IMR-90 (cell line): ENCODE measurements around the gene PPP1R27. TPM values are rescaled to one million over a fixed set of nuclear protein-coding genes. Genes with fewer than 3 reads are reported as not detected.

Experiments
- ATAC-seq: fragments of 200-7000 bp; cut with Tn5 transposase; 2 replicates; pipeline ENCODE4 v1.9.1; 2020; ENCODE audit warnings: low read depth, mild to moderate bottlenecking, moderate library complexity
- BruUV-seq: library from RNA; stranded (reverse); fragments of 400-500 nt; replicated peaks from 2 replicates; lab custom pipeline; 2021; lab: Mats Ljungman, UMichigan
- CTCF ChIA-PET: fragments of 300-600 bp; formaldehyde crosslinking; extraction: SDS; loops from one replicate; lab custom pipeline; 2021; ENCODE audit warnings: antibody characterized with exemption; lab: Yijun Ruan, JAX
- POLR2A ChIA-PET: fragments of 300-600 bp; sonication (Branson Sonifier 250); formaldehyde crosslinking; loops from one replicate; lab custom pipeline; 2022; ENCODE audit warnings: antibody characterized with exemption; ENCODE audit not compliant: unreplicated experiment; lab: Charles Lee
- DNase-seq: peaks from one replicate; pipeline ENCODE4 v3.0.0; 2013
- H2AFZ ChIP-seq: replicated peaks from 2 replicates; pipeline ENCODE3; 2013; ENCODE audit warnings: low read length, mild to moderate bottlenecking; ENCODE audit not compliant: poor library complexity
- H2AK5ac ChIP-seq: 2 replicates; pipeline ENCODE4 v1.6.1; 2013; ENCODE audit warnings: low read depth, low read length, inconsistent platforms
- H2AK9ac ChIP-seq: replicated peaks from 2 replicates; pipeline ENCODE3; 2013; ENCODE audit warnings: mild to moderate bottlenecking, low read depth, low read length, moderate library complexity; ENCODE audit not compliant: poor library complexity
- H2BK120ac ChIP-seq: 2 replicates; pipeline ENCODE4 v1.6.1; 2013; ENCODE audit warnings: low read depth, low read length, inconsistent platforms
- H2BK15ac ChIP-seq: 3 replicates; pipeline ENCODE4 v1.6.1; 2013; ENCODE audit warnings: low read depth, low read length, inconsistent platforms
- H2BK20ac ChIP-seq: 2 replicates; pipeline ENCODE4 v1.6.1; 2013; ENCODE audit warnings: low read depth, mild to moderate bottlenecking, inconsistent platforms, low read length, moderate library complexity
- H2BK5ac ChIP-seq: 2 replicates; pipeline ENCODE4 v1.6.1; 2013; ENCODE audit warnings: mild to moderate bottlenecking, low read depth, low read length, inconsistent platforms; ENCODE audit not compliant: poor library complexity, severe bottlenecking
- H3K14ac ChIP-seq: replicated peaks from 2 replicates; pipeline ENCODE4 v1.6.1; 2013; ENCODE audit warnings: low read depth, low read length, inconsistent platforms
- H3K18ac ChIP-seq: 2 replicates; pipeline ENCODE4 v1.6.1; 2013; ENCODE audit warnings: low read depth, low read length, control low read depth
- H3K23ac ChIP-seq: 2 replicates; pipeline ENCODE4 v1.6.1; 2013; ENCODE audit warnings: low read depth, low read length, inconsistent platforms
- H3K27ac ChIP-seq: 2 replicates; pipeline ENCODE4 v1.5.1; 2013; ENCODE audit warnings: mild to moderate bottlenecking, control low read depth, low read length; ENCODE audit not compliant: insufficient read depth
- H3K27me3 ChIP-seq: 2 replicates; pipeline ENCODE4 v1.6.1; 2013; ENCODE audit warnings: low read length; ENCODE audit not compliant: control insufficient read depth, insufficient read depth
- H3K36me3 ChIP-seq: 2 replicates; pipeline ENCODE4 v1.6.1; 2013; ENCODE audit warnings: low read length, mixed read lengths; ENCODE audit not compliant: control insufficient read depth, insufficient read depth
- H3K4ac ChIP-seq: 2 replicates; pipeline ENCODE4 v1.6.1; 2013; ENCODE audit warnings: low read depth, low read length, inconsistent platforms
- H3K4me1 ChIP-seq: 2 replicates; pipeline ENCODE4 v1.6.1; 2013; ENCODE audit warnings: low read length, mixed read lengths; ENCODE audit not compliant: control insufficient read depth, insufficient read depth
- H3K4me2 ChIP-seq: 2 replicates; pipeline ENCODE4 v1.6.1; 2013; ENCODE audit warnings: low read depth, mild to moderate bottlenecking, control low read depth, low read length, moderate library complexity
- H3K4me3 ChIP-seq: 2 replicates; pipeline ENCODE4 v1.5.1; 2013; ENCODE audit warnings: low read depth, mild to moderate bottlenecking, control low read depth, low read length, moderate library complexity; ENCODE audit not compliant: insufficient read depth
- H3K56ac ChIP-seq: 2 replicates; pipeline ENCODE4 v1.6.1; 2013; ENCODE audit warnings: low read length, inconsistent platforms; ENCODE audit not compliant: insufficient read depth; ENCODE audit errors: extremely low read depth
- H3K79me1 ChIP-seq, 2 experiments: 2 replicates each; pipeline ENCODE4 v1.6.1; 2013; ENCODE audit warnings: low read length in 2 of 2, inconsistent platforms in 1 of 2, low read depth in 1 of 2
- H3K9ac ChIP-seq: 2 replicates; pipeline ENCODE4 v1.6.1; 2013; ENCODE audit warnings: low read depth, low read length, control low read depth
- H3K9me1 ChIP-seq: 2 replicates; pipeline ENCODE4 v1.6.1; 2013; ENCODE audit warnings: low read length, inconsistent platforms; ENCODE audit not compliant: insufficient read depth
- H3K9me3 ChIP-seq: 2 replicates; pipeline ENCODE4 v1.6.1; 2013; ENCODE audit warnings: low read length; ENCODE audit not compliant: control insufficient read depth, insufficient read depth
- H4K20me1 ChIP-seq: 2 replicates; pipeline ENCODE4 v1.6.1; 2013; ENCODE audit warnings: low read length, inconsistent platforms; ENCODE audit not compliant: insufficient read depth
- H4K5ac ChIP-seq: 2 replicates; pipeline ENCODE4 v1.6.1; 2013; ENCODE audit warnings: mild to moderate bottlenecking, low read depth, low read length, control low read depth
- H4K8ac ChIP-seq, 2 experiments: 2 replicates each; pipeline ENCODE4 v1.6.1; 2013; ENCODE audit warnings: low read depth in 2 of 2, low read length in 2 of 2, control low read depth in 1 of 2, inconsistent platforms in 1 of 2
- H4K91ac ChIP-seq: 2 replicates; pipeline ENCODE4 v1.6.1; 2013; ENCODE audit warnings: low read depth, low read length, inconsistent platforms; ENCODE audit not compliant: insufficient read depth
- BHLHE40 ChIP-seq: fragments of 150-350 bp; IDR thresholded peaks from 2 replicates; pipeline ENCODE4 v1.6.1; 2016; ENCODE audit warnings: mild to moderate bottlenecking, low read depth, low read length
- CEBPB ChIP-seq: IDR thresholded peaks from 2 replicates; pipeline ENCODE4 v1.6.1; 2012; ENCODE audit warnings: low read depth, low read length, improper control_type of control experiment
- CHD1 ChIP-seq: IDR thresholded peaks from 2 replicates; pipeline ENCODE4 v1.6.1; 2012; ENCODE audit warnings: low read depth, low read length, improper control_type of control experiment
- MAFK ChIP-seq: IDR thresholded peaks from 2 replicates; pipeline ENCODE4 v1.6.1; 2012; ENCODE audit warnings: low read depth, low read length, improper control_type of control experiment
- MAZ ChIP-seq: IDR thresholded peaks from 2 replicates; pipeline ENCODE4 v1.6.1; 2012; ENCODE audit warnings: low read depth, mild to moderate bottlenecking, low read length, improper control_type of control experiment, moderate library complexity, borderline replicate concordance
- MXI1 ChIP-seq: IDR thresholded peaks from 2 replicates; pipeline ENCODE4 v1.6.1; 2012; ENCODE audit warnings: low read depth, mild to moderate bottlenecking, low read length, moderate library complexity, borderline replicate concordance
- POLR2A ChIP-seq: IDR thresholded peaks from 2 replicates; pipeline ENCODE4 v1.6.1; 2012; ENCODE audit warnings: mild to moderate bottlenecking, low read depth, low read length
- RCOR1 ChIP-seq: IDR thresholded peaks from 2 replicates; pipeline ENCODE4 v1.6.1; 2012; ENCODE audit warnings: mild to moderate bottlenecking, low read length, improper control_type of control experiment; ENCODE audit not compliant: insufficient replicate concordance
- RFX5 ChIP-seq: IDR thresholded peaks from 2 replicates; pipeline ENCODE4 v1.8.0; 2012; ENCODE audit warnings: low read depth, mild to moderate bottlenecking, low read length, moderate library complexity
- SMC3 ChIP-seq: fragments of 150-350 bp; IDR thresholded peaks from 2 replicates; pipeline ENCODE4 v1.6.1; 2016; ENCODE audit warnings: low read depth, mild to moderate bottlenecking, antibody characterized with exemption, low read length, moderate library complexity
- WGBS, 2 experiments: methylation state at CpG; one replicate each; pipeline versions ENCODE4 v1.1.5 to v1.1.7; 2013; ENCODE audit warnings: missing lambda C conversion rate in 2 of 2; ENCODE audit not compliant: insufficient read length in 1 of 2; ENCODE audit errors: extremely low coverage in 2 of 2; 5-methylcytosine and 5-hydroxymethylcytosine counted together
- dilution Hi-C: fragments of 300-500 bp; cut with HindIII; formaldehyde crosslinking; loops from one replicate; pipeline ENCODE4 v1.14.3; 2018; ENCODE audit warnings: low sequenced_read_pairs; ENCODE audit not compliant: unreplicated experiment
- in situ Hi-C: fragments of 300-500 bp; cut with MboI; formaldehyde crosslinking; loops from 3 replicates; pipeline ENCODE4 v1.14.3; 2019; ENCODE audit warnings: low sequenced_read_pairs, inconsistent platforms, mixed read lengths
- intact Hi-C: fragments of 100-400 bp; cut with micrococcal nuclease; formaldehyde crosslinking; loops from 2 replicates; pipeline ENCODE4 v1.10.0; 2022
- polyA plus RNA-seq, 3 experiments: library from polyadenylated mRNA; depleted of rRNA; stranded (reverse); fragments of >200 nt; gene quantifications; 2 replicates each; pipeline ENCODE4 v1.2.3, GENCODE V29; 2012; ENCODE audit warnings: low replicate concordance in 1 of 3
- total RNA-seq: library from RNA; depleted of rRNA; stranded (reverse); fragments of >200 nt; gene quantifications from 2 replicates; pipeline ENCODE4 v1.2.3, GENCODE V29; 2012
- TF ChIP-seq, protein P1 (sequence below): fragments of 150-350 bp; IDR thresholded peaks from 2 replicates; pipeline ENCODE4 v1.6.1; 2016; ENCODE audit warnings: low read depth, mild to moderate bottlenecking, low read length, moderate library complexity, borderline replicate concordance
- TF ChIP-seq, protein P2 (sequence below): conservative IDR thresholded peaks from 2 replicates; pipeline ENCODE4 v1.5.1; 2012; ENCODE audit warnings: mild to moderate bottlenecking, low read depth, low read length, improper control_type of control experiment
- TF ChIP-seq, protein P3 (sequence below): fragments of 150-350 bp; IDR thresholded peaks from 2 replicates; pipeline ENCODE4 v1.6.1; 2017; ENCODE audit warnings: mild to moderate bottlenecking, antibody characterized with exemption, low read length, low read depth

Gene PPP1R27
- total and polyA plus RNA-seq, 2 of the 4 experiments (the other 2 are of a cell fraction), result 0.21 TPM; not detected in 1

DNA sequence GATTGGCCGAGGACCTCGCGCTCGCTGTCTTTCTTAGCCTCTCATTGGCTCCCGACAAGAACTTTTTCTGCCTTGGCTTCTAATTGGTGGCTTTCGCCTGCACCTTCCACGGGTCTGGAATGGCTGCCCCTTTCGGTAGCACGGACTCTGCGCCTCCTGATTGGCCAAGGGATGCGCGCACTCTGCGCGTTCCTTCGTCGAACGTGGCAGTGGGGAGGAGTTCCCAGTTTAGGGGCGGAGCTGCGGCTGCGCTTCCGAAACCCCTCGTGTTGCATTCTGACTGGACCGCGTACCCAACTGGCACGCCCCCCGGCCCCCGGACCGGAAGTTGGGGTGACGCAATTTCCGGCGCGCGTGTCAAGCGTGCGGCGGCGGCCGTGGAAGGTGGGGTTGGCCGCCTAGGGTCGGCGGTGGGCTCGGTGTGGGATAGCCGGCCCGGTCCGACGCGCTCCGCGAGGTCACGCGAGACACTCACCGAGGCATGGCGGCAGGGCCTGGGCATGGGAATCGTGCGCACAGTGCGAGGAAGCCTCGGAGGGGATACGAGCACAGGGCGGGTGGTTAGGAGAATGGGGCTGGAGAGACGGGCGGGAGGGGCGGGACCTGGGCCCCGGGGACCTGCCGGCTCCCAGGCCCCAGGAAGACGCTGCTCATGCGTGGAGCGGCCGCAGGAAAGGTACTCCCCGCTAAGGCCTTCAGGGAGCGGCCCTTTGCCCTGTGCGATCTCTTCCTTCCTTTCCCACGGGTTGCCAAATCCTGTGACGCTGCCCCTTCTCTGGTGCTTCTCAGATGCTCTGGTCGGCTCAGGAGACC is 26.1 kb upstream of the PPP1R27 start:
- Histone ChIP-seq H2BK15ac (peak overlapping the region; percentile 49; the same call in 1 of the 3 replicates), H3K4me2 (peak overlapping the region; percentile 89), H3K56ac (peak overlapping the region; percentile 98), H3K27ac (peak overlapping the region; percentile 95), H2BK20ac (no peak overlapping the region), H3K14ac (peak overlapping the region; percentile 99), H4K20me1 (peaks cover 45% of the 10 kb centered on the region), H3K4me3 (peak overlapping the region; percentile 73), H4K8ac (peak overlapping the region; percentile 99), H4K91ac (peak overlapping the region; percentile 99), H4K5ac (peak overlapping the region; percentile 95), H2BK5ac (peak overlapping the region; percentile 97), H3K79me1 (peaks cover 18 to 68% of the 10 kb centered on the region in 2 experiments; a peak in 3 of 4 replicates), H3K9me1 (peaks cover 17% of the 10 kb centered on the region), H3K4ac (peak overlapping the region; percentile 98), H3K9me3 (no peaks in the 10 kb centered on the region), H3K36me3 (peaks cover 37% of the 10 kb centered on the region), H2AK9ac (peak overlapping the region; percentile 97), H3K23ac (peak overlapping the region; percentile 96), H3K4me1 (peaks cover 18% of the 10 kb centered on the region), H2AK5ac (peak overlapping the region; percentile 100), H2BK120ac (peak overlapping the region; percentile 67; the same call in 1 of the 2 replicates), H3K18ac (peak overlapping the region; percentile 83), H2AFZ (peak overlapping the region; percentile 92), H3K9ac (peak overlapping the region; percentile 94), H3K27me3 (no peaks in the 10 kb centered on the region)
- POLR2A ChIA-PET, result no interaction called here
- BruUV-seq, result no TSS peak
- in situ Hi-C loops, result no loop called here
- dilution Hi-C loops, result no loop called here
- peak; percentile 100 for DNase-seq
- WGBS, 2 experiments, result 0% methylated on average over 32 of the region's 74 CpGs; no CpG with 5 or more reads in 1 of the 2 experiments
- CTCF ChIA-PET, result no interaction called here
- intact Hi-C loops, result loop anchor here (1.0 kb wide), 1 partner anchor 128 kb away; no protein-coding TSS in a partner anchor
- peak; percentile 89 for ATAC-seq
- TF ChIP-seq POLR2A (peak; percentile 89), MXI1 (peak; percentile 86; the same call in 1 of the 2 replicates), MAZ (peak; percentile 68; the same call in 1 of the 2 replicates), BHLHE40 (peak; percentile 73), CEBPB (peak; percentile 97), MAFK (peak; percentile 31; the same call in 1 of the 2 replicates), RFX5 (no peak), RCOR1 (no peak), CHD1 (peak; percentile 91; the same call in 1 of the 2 replicates), SMC3 (no peak)
- TF ChIP-seq, protein P1, sequence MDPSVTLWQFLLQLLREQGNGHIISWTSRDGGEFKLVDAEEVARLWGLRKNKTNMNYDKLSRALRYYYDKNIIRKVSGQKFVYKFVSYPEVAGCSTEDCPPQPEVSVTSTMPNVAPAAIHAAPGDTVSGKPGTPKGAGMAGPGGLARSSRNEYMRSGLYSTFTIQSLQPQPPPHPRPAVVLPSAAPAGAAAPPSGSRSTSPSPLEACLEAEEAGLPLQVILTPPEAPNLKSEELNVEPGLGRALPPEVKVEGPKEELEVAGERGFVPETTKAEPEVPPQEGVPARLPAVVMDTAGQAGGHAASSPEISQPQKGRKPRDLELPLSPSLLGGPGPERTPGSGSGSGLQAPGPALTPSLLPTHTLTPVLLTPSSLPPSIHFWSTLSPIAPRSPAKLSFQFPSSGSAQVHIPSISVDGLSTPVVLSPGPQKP, result no peak
- TF ChIP-seq, protein P2, sequence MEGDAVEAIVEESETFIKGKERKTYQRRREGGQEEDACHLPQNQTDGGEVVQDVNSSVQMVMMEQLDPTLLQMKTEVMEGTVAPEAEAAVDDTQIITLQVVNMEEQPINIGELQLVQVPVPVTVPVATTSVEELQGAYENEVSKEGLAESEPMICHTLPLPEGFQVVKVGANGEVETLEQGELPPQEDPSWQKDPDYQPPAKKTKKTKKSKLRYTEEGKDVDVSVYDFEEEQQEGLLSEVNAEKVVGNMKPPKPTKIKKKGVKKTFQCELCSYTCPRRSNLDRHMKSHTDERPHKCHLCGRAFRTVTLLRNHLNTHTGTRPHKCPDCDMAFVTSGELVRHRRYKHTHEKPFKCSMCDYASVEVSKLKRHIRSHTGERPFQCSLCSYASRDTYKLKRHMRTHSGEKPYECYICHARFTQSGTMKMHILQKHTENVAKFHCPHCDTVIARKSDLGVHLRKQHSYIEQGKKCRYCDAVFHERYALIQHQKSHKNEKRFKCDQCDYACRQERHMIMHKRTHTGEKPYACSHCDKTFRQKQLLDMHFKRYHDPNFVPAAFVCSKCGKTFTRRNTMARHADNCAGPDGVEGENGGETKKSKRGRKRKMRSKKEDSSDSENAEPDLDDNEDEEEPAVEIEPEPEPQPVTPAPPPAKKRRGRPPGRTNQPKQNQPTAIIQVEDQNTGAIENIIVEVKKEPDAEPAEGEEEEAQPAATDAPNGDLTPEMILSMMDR, result no peak
- TF ChIP-seq, protein P3, sequence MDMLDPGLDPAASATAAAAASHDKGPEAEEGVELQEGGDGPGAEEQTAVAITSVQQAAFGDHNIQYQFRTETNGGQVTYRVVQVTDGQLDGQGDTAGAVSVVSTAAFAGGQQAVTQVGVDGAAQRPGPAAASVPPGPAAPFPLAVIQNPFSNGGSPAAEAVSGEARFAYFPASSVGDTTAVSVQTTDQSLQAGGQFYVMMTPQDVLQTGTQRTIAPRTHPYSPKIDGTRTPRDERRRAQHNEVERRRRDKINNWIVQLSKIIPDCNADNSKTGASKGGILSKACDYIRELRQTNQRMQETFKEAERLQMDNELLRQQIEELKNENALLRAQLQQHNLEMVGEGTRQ, result peak; percentile 60
